Right lobe of liver (tissue), 4 donors: ENCODE data around the gene LSM10.

Source experiments
- CTCF ChIP-seq, 4 donors: fragments of 200-600 bp in 3 of 4; fragments of 450-650 bp in 1 of 4; IDR thresholded peaks; one replicate each; pipeline versions ENCODE4 v1.5.1 to v1.8.0; 2016 to 2022; ENCODE audit warnings: antibody characterized with exemption in 4 of 4, mild to moderate bottlenecking in 2 of 4
- POLR2A ChIP-seq: fragments of 450-650 bp; IDR thresholded peaks from one replicate; pipeline ENCODE4 v1.6.1; 2017; ENCODE audit warnings: antibody characterized with exemption, mild to moderate bottlenecking
- donor health status: DM: no; HTN: no; CAD: no.
- donor health status: DM: no; HTN: no; CAD: no.
- donor health status: DM: no; HTN: yes; CAD: no.

DNA sequence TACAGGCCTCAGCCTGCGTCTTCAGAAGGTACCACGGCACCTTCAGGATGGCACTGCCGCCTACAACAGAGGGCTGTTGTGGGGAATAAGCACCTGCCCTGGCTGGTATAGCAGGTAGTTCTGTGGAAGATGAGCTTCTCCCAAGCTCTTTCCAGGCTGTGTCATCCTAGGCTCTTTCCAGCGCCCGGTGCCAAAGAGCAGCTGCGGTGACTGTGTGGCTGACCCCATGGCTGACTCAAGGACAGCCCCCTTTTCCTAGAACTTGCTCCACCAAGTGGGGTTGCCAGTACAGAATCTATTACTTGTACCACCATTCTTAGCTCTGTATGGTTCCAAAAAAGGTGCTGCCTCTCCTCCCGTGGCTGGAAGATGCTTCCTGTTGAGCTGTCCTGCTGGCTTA, 52.4 kb downstream of the LSM10 start:
- TF ChIP-seq CTCF (IDR thresholded peaks at IDR 0.05): no peak
- no peak for TF ChIP-seq POLR2A
